ENCODE results near the gene PADI1. TPM values are rescaled to one million over a fixed set of nuclear protein-coding genes. Genes with fewer than 3 reads are reported as not detected.
A peak's percentile ranks its signal among the peaks of the same experiment; 100 is the strongest.

Gene PADI1
- total and polyA plus RNA-seq, 2 of the 8 experiments (the other 6 are each of a cell fraction or from before 2014, with no cell fraction given): 0.20 to 0.30 TPM

DNA sequence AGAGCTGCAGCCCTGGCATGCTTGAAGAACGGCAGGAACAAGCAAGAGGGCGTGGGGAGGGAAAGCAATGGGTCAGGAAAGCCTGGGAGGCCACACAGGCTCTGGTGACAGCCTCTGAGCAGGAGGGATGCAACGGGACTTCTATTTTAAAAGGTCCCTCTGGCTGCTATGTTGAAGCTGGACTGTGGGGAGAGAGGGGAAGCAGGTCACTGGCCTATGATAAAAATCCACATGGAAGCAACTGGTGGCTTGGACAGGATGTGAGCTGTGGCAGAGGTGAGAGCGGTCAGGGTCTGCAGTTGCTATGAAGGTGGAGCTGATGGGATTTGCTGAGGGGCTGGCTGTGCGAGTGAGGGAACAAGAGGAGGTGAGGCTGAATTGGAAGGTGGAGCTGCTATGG, 11.2 kb downstream of the PADI1 start:
- ChIA-PET CTCF (ENCODE audit: partially characterized antibody) (interaction anchor here (0.5 to 1.8 kb wide), 5 partner anchors 12 to 227 kb away, joined by 3 to 11 read pairs (median 4); partner anchors contain the start of gene PADI1), POLR2A (ENCODE audit: partially characterized antibody) (interaction anchor here (0.6 to 0.9 kb wide), 2 partner anchors 43 to 421 kb away, joined by 3 read pairs; no protein-coding TSS in a partner anchor)
- no peak for TF ChIP-seq ATF2 (IDR thresholded peaks at IDR 0.05; ENCODE audit: low read length)
- no peak for TF ChIP-seq POLR2AphosphoS5 (IDR thresholded peaks at IDR 0.05; ENCODE audit: low read depth, low read length)
- no peak for TF ChIP-seq SUZ12 (IDR thresholded peaks at IDR 0.05; ENCODE audit: low read length)
- TF ChIP-seq SIRT6 (IDR thresholded peaks at IDR 0.05; ENCODE audit: low read length): no peak
- TF ChIP-seq CHD2 (IDR thresholded peaks at IDR 0.05; ENCODE audit: low read length): no peak
- Histone ChIP-seq H3K4ac (replicated peaks; ENCODE audit: insufficient read length, low read depth, low read length) (no peak overlapping the region), H4K8ac (ENCODE audit: extremely low read depth, insufficient read depth, low read length) (no peak overlapping the region; the same call in 1 of the 2 replicates), H3K9me3 (ENCODE audit: insufficient read depth in 2 of 2, low read depth in 1 of 2, low read length in 1 of 2) (no peaks in the 10 kb centered on the region), H3K4me3 (ENCODE audit: extremely low read depth in 1 of 4, insufficient read depth in 2 of 4, low read depth in 3 of 4, low read length in 4 of 4) (no peak overlapping the region), H2BK15ac (ENCODE audit: low read length) (no peak overlapping the region), H2BK5ac (ENCODE audit: low read depth, low read length) (peak overlapping the region; percentile 44; the same call in 1 of the 2 replicates), H2BK120ac (replicated peaks; ENCODE audit: low read depth, low read length) (no peak overlapping the region), H3K56ac (replicated peaks; ENCODE audit: insufficient read length, low read depth, low read length) (no peak overlapping the region), H3K4me1 (replicated peaks in 1 of 4; ENCODE audit: control insufficient read depth in 3 of 4, insufficient read depth in 4 of 4, low read length in 3 of 4) (peaks cover 0 to 14% (median 5%) of the 10 kb centered on the region in 4 experiments; a peak in 6 of 7 replicates), H3K4me2 (ENCODE audit: insufficient read depth in 1 of 2, low read depth in 2 of 2, low read length in 2 of 2) (no peak overlapping the region), H4K91ac (replicated peaks; ENCODE audit: insufficient read length, low read length) (no peak overlapping the region), H3K14ac (ENCODE audit: insufficient read length) (no peak overlapping the region), H3K27me3 (replicated peaks in 1 of 4; ENCODE audit: control insufficient read depth in 3 of 4, extremely low read depth in 1 of 4, insufficient read depth in 3 of 4, low read length in 3 of 4) (peaks cover 0 to 3% (median 0%) of the 10 kb centered on the region in 4 experiments; a peak in 2 of 7 replicates), H2BK12ac (ENCODE audit: low read depth, low read length) (no peak overlapping the region), H3K18ac (ENCODE audit: extremely low read depth, low read length) (no peak overlapping the region), H2AK5ac (ENCODE audit: low read depth, low read length) (no peak overlapping the region), H3K79me1 (ENCODE audit: low read depth, low read length) (no peaks in the 10 kb centered on the region; the same call in 1 of the 2 replicates), H3K23me2 (ENCODE audit: low read depth, low read length) (no peaks in the 10 kb centered on the region), H2BK20ac (ENCODE audit: low read length) (no peak overlapping the region), H3K36me3 (ENCODE audit: control insufficient read depth in 2 of 4, insufficient read depth in 4 of 4, low read length in 3 of 4) (no peaks in the 10 kb centered on the region), H3K79me2 (ENCODE audit: control insufficient read depth in 1 of 2, insufficient read depth in 2 of 2, low read length in 2 of 2) (no peaks in the 10 kb centered on the region), H3K23ac (ENCODE audit: insufficient read length) (no peak overlapping the region), H3K9ac (replicated peaks in 1 of 4; ENCODE audit: extremely low read depth in 1 of 4, low read depth in 3 of 4, low read length in 3 of 4) (no peak overlapping the region), H3K27ac (ENCODE audit: low read depth, low read length) (no peak overlapping the region), H4K5ac (ENCODE audit: insufficient read length, low read depth, low read length) (no peak overlapping the region), H4K20me1 (replicated peaks in 1 of 2; ENCODE audit: control insufficient read depth in 1 of 2, insufficient read depth in 2 of 2, low read length in 2 of 2) (no peaks in the 10 kb centered on the region), H2AFZ (ENCODE audit: low read length) (no peak overlapping the region)
- FAIRE-seq (no peak), DNase-seq (ENCODE audit: low read depth in 1 of 2, low spot score in 2 of 2) (no peak)
- 85% methylated on average over 5 of the region's 5 CpGs; no CpG with 5 or more reads in 1 of the 2 experiments for whole genome bisulfite sequencing, 2 experiments (ENCODE audit: extremely low coverage in 1 of 2, insufficient coverage in 1 of 2, insufficient read length in 1 of 2, insufficient replicate concordance in 2 of 2, low coverage in 1 of 2, low lambda C conversion rate in 2 of 2, missing lambda C conversion rate in 1 of 2)
